ENCODE data around the gene FBRSL1.

FBRSL1 gene

DNA sequence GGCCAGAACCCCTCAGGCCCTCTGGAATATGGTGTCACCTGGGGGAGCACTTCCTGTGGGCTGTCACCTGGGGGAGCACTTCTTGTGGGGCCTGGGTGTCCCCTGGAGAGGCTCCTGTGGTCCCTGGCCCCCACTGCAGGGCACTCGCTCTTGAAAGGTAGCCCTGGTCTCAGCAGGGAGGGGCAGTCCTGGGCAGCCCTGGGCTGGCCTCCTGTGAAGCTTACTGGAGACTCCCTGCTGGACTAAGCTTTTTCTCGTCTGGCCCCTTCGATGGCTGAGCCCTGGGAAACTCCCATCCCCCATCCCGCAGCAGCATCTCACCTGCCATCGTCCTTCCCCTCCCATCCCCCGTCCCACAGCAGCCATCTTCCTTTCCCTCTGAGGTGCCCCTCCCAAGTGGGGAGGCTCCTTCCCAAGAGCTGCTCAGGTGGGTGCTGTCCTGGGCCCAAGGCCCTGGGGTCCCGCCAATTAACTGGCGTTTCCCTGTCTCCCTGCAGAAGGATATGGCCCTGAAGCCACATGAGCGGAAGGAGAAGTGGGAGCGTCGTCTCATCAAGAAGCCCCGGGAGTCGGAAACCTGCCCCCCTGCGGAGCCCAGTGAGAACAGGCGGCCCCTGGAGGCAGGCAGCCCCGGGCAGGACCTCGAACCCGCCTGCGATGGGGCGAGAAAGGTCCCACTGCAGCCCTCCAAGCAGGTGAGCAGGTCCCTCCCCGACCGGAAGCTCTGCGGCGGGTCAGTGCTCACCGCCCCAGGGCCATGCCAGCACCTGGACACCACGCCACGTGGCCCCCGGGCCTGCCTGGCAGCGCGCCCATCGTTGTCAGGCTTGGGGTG is 17.9 kb downstream of the FBRSL1 start:
- peak; percentile 28 for TF ChIP-seq CTCF (conservative IDR thresholded peaks at IDR 0.05; ENCODE audit: low read depth, low read length)
- DNase-seq (ENCODE audit: low read depth) = no peak
- H3K4me3 ChIP-seq (ENCODE audit: low read depth, low read length) = no peak overlapping the region

DNA sequence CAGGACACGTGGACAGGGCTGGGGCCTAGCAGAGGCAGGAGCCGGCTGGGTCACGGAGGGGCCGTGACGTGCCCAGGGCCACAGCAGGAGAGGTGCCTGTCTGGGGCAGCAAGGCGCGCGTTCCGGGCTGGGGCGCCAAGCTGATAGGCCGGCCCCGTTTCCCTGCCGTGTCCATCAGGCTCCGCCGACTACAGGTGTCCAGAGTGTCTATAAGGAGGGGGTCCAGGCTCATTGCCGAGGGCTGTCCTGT is 18.5 kb downstream of the FBRSL1 start:
- TF ChIP-seq CTCF (conservative IDR thresholded peaks at IDR 0.05; ENCODE audit: low read depth, low read length) = no peak
- H3K4me3 ChIP-seq (ENCODE audit: low read depth, low read length) = no peak overlapping the region
- DNase-seq (ENCODE audit: low read depth) = no peak

GRCh38 chr12:132508860-132509732 is 19.1 kb downstream of the FBRSL1 start:
- H3K4me3 ChIP-seq (ENCODE audit: low read depth, low read length) = no peak overlapping the region
- no peak for DNase-seq (ENCODE audit: low read depth)
- TF ChIP-seq CTCF (conservative IDR thresholded peaks at IDR 0.05; ENCODE audit: low read depth, low read length) = no peak

GRCh38 chr12:132510111-132510724 is 20.3 kb downstream of the FBRSL1 start:
- no peak for DNase-seq (ENCODE audit: low read depth)
- H3K4me3 ChIP-seq (ENCODE audit: low read depth, low read length) = no peak overlapping the region
- no peak for TF ChIP-seq CTCF (conservative IDR thresholded peaks at IDR 0.05; ENCODE audit: low read depth, low read length)

- H3K4me3 ChIP-seq (ENCODE audit: low read depth, low read length) = no peak overlapping the region
- TF ChIP-seq CTCF (conservative IDR thresholded peaks at IDR 0.05; ENCODE audit: low read depth, low read length) = no peak
- DNase-seq (ENCODE audit: low read depth) = no peak
Measured at GRCh38 chr12:132510746-132511477, 21.0 kb downstream of the FBRSL1 start.

- no peak overlapping the region for H3K4me3 ChIP-seq (ENCODE audit: low read depth, low read length)
- DNase-seq (ENCODE audit: low read depth) = no peak
- no peak for TF ChIP-seq CTCF (conservative IDR thresholded peaks at IDR 0.05; ENCODE audit: low read depth, low read length)
Measured at GRCh38 chr12:132511516-132512196, 21.7 kb downstream of the FBRSL1 start.

Measured in choroid plexus epithelial cell (primary cell).